Activated effector memory CD4-positive, alpha-beta T cell treated with anti-CD3 and anti-CD28 coated beads, Interleukin-2, amount 50 U/mL, for 16 hours (primary cell): ENCODE data around the gene CIC.

Experiments used
- DNase-seq: peaks from one replicate; pipeline ENCODE4 v3.0.0-alpha.2; 2020

Gene CIC

GRCh38 chr19:42244347-42245220 lies 24.5 kb upstream of the CIC start:
- peak; percentile 97 for DNase-seq

GRCh38 chr19:42245231-42245630 lies 23.8 kb upstream of the CIC start:
- no peak for DNase-seq

- DNase-seq: no peak
These were observed 22.7 kb upstream of the CIC start for GRCh38 chr19:42246143-42246921.

- no peak for DNase-seq
These were observed 22.0 kb upstream of the CIC start for GRCh38 chr19:42246922-42247639.

- no peak for DNase-seq
These were observed 21.3 kb upstream of the CIC start for GRCh38 chr19:42247640-42248199.

DNA sequence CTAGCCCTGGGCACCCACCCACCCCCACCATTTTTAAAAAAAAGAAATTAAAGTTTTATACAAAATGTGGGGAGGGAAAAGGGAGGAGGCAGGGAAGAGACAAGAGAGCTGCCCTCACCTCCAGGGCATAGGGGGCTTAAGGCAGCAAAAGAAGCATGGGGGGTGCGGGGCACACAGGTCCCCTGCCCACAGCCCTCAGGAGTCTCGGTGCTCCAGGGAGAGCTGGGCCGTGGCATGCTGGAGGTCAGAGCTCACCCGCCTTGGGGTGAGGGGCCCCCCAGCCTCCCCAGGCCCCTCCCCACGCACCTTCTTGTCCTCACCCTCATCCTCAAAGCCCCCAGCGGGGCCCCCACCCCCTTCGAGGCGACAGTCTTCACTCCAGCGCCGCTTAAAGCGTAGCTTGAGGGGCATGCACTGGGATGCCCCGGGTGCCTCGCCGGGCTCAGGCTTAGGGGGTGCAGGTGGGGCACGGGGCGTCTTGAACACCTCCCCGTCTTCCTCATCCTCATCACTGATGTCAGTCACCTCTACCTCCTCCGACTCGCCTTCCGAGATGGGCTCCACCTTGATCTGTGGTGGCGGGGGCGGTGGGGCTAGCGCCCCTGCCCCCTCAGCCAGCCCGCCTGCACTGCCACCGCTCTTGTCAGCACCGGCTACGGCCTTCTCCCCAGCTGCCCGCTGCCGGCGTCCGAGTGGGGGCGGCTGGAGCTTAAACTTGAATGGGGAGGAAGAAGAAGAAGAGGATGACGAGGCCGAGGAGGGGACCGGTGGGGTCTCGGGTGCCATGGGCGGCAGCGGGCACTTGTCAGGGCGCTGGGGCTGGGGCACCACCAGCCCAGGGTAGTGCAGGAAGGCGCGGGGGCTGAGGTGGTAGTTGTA lies 20.5 kb upstream of the CIC start:
- no peak for DNase-seq

GRCh38 chr19:42249149-42249750 lies 19.8 kb upstream of the CIC start:
- no peak for DNase-seq

GRCh38 chr19:42249769-42250168 lies 19.3 kb upstream of the CIC start:
- no peak for DNase-seq

DNA sequence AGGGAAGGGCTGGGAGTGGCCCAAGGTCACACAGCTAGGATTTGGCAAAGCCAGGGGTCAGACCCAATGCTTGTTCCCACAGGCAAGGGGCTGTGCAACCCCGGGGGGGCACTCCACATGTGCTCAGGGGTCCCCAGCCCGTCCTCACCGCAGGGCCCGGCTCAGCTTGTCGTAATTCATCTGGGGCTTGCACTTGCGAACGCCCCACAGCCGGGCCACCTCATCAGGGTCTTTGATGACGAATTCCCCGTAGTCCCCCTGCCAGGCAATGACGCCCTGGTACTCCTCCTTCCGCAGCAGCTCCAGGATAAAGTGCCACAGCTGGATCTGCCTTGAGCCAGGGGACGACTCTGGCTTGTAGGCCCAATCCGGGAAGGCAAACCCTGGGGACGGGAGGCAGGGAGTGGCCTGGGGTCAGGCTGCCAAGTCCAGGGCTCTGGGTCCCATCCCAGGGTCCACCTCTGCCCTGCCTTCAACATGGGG lies 18.8 kb upstream of the CIC start:
- no peak for DNase-seq

DNA sequence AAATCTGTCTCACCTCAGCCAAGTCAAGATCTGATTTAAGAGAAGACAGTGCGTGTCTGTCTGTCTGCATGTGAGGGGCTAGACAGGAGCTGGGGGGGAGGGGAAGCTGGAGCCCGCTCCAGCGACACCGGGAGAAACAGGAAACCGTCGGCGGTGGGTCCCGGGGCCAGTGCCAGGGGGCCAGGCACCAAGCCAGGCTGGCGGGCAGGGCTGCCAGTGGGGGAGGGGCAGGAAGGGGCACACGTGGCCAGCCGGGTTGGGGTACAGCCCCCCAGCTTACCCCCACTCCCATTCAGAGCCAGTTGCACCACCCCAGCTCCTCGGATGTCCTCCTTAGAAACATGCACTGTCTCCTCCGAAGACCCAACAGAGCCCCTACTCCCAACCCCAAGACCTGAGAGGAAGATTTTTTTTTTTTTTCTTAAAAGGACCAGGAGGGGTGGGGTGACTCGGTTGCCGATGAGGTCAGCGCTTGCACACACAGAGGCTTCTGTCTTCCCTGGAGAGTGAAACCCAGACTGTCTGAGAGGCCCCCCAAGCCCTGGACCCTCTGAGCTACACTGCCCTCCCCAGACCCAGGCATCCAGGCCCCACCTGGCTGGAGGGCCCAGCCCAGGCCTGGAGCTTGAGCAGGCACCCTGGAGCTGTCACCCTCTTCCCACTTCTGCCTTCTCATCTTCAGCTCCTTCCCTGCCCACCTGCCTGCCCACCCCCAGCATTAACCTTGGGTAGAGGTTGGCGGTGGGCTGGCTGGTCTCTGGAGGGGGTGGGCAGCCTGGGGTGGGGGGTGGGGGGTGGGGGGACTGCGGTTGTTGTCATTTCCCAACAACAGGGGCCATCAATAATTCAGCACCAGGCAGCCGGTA lies 18.2 kb upstream of the CIC start:
- peak; percentile 66 for DNase-seq

DNA sequence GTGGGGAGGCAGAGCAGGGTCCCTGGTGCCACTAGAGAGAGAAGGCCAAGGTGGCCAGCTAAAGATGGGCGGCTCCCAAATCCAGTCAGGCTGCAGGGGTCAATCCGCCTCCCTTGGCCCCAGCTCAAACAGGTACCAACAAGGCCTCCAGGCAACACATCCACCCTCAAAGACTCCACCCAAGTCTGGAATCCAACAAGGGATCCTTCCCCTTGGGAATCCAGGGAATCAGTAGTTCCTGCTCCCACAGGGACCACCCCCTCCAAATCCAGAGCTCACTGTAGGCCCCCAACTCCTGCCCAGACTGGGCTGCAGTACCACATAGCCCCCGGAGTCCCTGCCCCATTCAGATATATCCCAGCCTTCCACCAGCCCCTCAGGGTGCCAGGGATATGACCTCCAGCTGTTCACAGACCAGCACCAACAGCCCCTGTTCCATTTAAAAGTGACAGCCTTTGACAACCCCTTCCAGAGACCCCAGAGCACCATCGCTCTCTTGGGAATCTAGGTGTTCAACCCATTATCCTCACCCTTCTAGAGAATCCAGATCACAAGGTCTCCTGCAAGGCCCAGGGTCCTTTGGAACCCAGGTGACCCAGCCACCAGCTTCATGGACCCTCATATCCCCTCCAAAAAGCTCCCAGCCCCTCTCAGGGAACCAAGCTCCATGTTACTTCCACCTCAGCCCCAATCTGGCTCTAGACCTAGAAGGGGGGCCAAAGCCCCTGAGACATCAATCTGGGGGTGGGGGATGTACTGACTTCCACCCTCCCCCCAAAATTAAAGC lies 17.3 kb upstream of the CIC start:
- DNase-seq: no peak

DNA sequence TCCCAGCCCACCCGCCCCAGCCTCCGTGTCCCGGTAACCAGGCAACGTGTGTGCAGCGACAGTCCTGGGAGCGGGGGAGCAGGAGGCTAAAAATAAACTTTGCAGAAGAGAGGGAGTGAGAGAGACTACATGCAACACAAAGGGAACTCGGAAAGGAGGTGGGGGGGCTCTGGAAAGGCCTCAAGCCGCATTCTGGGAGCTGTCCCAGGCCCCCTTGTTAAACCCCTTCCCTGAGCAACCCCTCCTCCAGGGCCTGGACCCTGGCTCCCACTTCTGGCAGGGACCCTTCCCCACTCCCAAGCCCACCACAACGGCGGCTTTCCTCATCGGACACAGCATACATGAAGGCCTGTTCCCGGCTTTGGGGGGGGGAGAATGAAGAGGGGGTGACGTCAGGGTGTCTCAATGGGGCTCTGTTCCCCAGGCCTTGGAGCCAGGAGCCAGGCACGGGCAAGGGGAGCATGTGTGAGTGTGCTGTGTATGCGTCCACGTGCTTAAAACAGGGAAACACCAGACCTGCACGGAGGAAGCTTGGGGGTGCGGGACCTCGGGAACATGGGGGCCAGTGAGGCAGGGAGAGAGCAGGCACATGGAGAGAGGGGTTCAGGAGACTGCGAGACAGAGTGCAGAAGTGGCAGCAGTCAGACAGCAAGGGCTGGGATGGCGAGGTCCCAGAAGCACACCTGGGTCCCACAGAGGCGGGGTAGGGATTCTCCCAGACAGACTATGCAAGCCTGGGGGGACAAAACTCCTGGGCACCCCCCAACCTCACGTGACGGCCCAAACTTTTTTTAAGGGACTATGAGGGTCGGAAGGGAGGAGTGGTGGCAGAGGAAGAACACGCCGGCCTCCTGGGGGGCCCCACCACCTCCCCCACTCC lies 16.4 kb upstream of the CIC start:
- DNase-seq: peak; percentile 67

DNA sequence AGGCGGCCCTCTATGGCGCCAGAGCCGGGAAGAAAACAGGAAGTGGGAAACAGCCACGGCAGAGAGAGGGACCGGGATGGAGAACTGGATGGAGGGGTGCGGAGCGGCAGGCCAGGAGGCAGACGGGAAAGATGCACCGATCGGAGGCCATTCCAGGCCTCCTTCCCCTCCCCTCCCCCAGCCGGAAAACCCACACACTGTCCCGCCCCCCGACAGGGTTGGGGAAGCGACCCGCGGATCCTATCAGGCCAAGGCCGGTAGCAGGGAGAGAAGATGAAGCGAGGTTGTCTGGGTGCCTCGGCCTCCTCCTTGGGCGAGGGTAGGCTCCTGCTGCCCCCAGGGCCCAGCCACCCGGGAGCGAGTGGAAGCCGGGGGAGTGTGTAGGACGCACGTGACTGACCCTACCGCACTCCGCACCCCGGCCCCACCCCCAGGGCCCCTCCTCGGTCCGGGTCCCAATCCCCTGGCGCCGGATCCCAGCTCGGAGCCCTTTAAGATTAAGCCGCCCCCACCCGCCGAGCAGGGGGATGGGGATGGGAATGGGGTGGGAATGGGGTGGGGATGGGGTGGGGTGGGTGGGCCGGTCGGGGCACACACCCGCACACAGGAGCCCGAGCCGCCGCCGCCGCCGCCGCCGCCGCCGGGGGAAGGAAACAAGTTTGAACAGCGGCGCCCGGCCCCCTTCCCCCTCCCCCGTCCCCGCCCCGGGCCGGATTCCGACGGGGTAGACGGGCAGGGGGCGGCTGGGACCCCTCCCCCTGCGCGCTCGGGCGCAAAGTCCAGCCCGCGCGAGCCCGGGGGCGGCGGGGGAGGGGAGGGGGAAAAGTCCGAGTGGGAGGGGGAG lies 15.6 kb upstream of the CIC start:
- DNase-seq: peak; percentile 88

DNA sequence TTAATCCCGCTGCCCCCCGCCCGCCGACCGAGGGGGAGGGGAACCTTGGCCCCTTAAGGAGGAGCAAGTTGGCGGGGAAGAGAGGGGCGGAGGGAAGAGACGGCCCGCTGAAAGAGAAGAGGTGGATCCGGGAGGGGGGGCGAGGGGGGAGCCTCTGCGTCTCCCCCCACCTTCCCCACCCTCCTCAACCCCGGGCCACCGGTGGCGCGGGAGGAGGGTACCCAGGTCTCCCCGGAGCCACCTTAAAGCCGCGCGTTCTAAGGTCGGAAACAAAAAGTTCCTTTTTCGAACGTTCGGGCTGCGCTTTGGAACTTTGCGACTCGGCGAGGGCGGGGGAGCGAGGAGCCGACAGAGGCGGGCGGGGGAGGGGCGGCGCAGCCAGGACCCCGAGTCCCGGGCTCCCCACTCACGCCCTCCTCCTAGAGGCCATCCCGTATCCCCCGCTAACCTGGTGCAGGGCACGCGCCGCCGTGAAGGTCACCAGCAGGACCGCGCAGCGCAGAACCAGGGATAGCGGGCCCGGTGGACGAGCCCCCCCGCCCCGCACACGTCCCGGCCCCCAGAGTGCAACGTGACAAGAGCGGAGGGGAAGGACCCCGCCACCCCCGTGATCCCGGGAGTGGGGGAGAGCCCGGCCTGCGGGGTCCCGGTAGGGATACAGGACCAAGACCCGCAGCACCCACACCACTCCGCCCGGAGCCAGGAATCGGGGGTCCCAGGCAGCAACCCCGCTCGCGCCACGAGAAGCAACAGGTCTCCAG lies 14.8 kb upstream of the CIC start:
- peak; percentile 93 for DNase-seq

GRCh38 chr19:42254850-42255765 lies 13.9 kb upstream of the CIC start, which contains the start of gene ERF:
Gene ERF, minus strand, starts transcription at chr19:42255128. Its CDS starts 129 bp downstream, at chr19:42254999.
- DNase-seq: peak; percentile 98
